Heart left ventricle (tissue), 16 donors: ENCODE measurements around the gene GNB5. TPM values are rescaled to one million over a fixed set of nuclear protein-coding genes. Genes with fewer than 3 reads are reported as not detected.

Experiments used
- ATAC-seq, 4 donors: fragments of 200-7000 bp; cut with Tn5 transposase; one replicate each; pipeline ENCODE4 v1.9.1; 2020 to 2022; ENCODE audit warnings: moderate library complexity in 4 of 4, mild to moderate bottlenecking in 3 of 4, moderate number of reproducible peaks in 1 of 4
- DNase-seq, 5 donors: peaks; one replicate each; pipeline ENCODE4 v3.0.0-alpha.2; 2020
- H3K27ac ChIP-seq, 12 donors: fragments of 200-600 bp; sonication (generic) in 4 of 12; one replicate each; pipeline versions ENCODE4 v1.5.0 to v1.8.0; 2016 to 2022; ENCODE audit warnings: mild to moderate bottlenecking in 2 of 12
- H3K27me3 ChIP-seq, 9 donors: fragments of 200-600 bp; sonication (generic) in 2 of 9; one replicate each; pipeline versions ENCODE4 v1.5.1 to v1.8.0; 2016 to 2022; ENCODE audit warnings: mild to moderate bottlenecking in 3 of 9
- H3K36me3 ChIP-seq, 9 donors: fragments of 200-600 bp; sonication (generic) in 2 of 9; one replicate each; pipeline versions ENCODE4 v1.5.0 to v1.8.0; 2018 to 2022; ENCODE audit warnings: mild to moderate bottlenecking in 2 of 9
- H3K4me1 ChIP-seq, 12 donors: fragments of 200-600 bp; sonication (generic) in 4 of 12; one replicate each; pipeline versions ENCODE4 v1.5.0 to v1.8.0; 2016 to 2022; ENCODE audit warnings: mild to moderate bottlenecking in 3 of 12
- H3K4me3 ChIP-seq, 12 donors: fragments of 200-600 bp; sonication (generic) in 4 of 12; one replicate each; pipeline versions ENCODE4 v1.5.0 to v1.8.0; 2017 to 2022; ENCODE audit warnings: mild to moderate bottlenecking in 9 of 12, moderate library complexity in 4 of 12
- H3K9me3 ChIP-seq, 12 donors: fragments of 200-600 bp; sonication (generic) in 4 of 12; one replicate each; pipeline versions ENCODE4 v1.5.0 to v1.8.0; 2016 to 2022; ENCODE audit warnings: mild to moderate bottlenecking in 1 of 12
- CTCF ChIP-seq, 12 donors: fragments of 200-600 bp; sonication (generic) in 4 of 12; IDR thresholded peaks; one replicate each; pipeline versions ENCODE4 v1.5.0 to v1.8.0; 2018 to 2022; ENCODE audit warnings: antibody characterized with exemption in 12 of 12, mild to moderate bottlenecking in 5 of 12
- POLR2A ChIP-seq, 2 donors: fragments of 450-650 bp; IDR thresholded peaks; one replicate each; pipeline ENCODE4 v1.6.1; 2017; ENCODE audit warnings: antibody characterized with exemption in 2 of 2, mild to moderate bottlenecking in 2 of 2, moderate library complexity in 2 of 2
- WGBS, 4 donors: extraction: QIAGEN DNeasy Blood & Tissue Kit in 2 of 4; methylation state at CpG; one replicate each; pipeline versions ENCODE4 v1.1.5 to v1.1.7; 2013 to 2018; 5-methylcytosine and 5-hydroxymethylcytosine counted together
- intact Hi-C, 10 donors: fragments of 100-400 bp; cut with DNase I; formaldehyde crosslinking; loops; one replicate each; pipeline versions ENCODE4 v1.11.1 to v1.14.2; 2022
- polyA plus RNA-seq, 2 donors: library from polyadenylated mRNA; stranded (reverse); fragments of 200-250 nt; gene quantifications; one replicate each; pipeline ENCODE4 v1.2.3, GENCODE V29; 2013
- total RNA-seq, 9 donors: library from RNA; depleted of rRNA in 2 of 9; stranded (reverse); fragments of >200 nt in 2 of 9; fragmentation: NEBNext Ultra II Directional in 3 of 9; extraction: Animal tissue kit (Norgen Biotek cat#: 25700) in 3 of 9; gene quantifications; one replicate each; pipeline versions ENCODE4 v1.1.0 to v1.2.4, GENCODE V29; 2016 to 2023
- donor health status: ischemic (EF 13 %, LVEDD 7.1; RV severe dilation, severe dysfunction).
- donor health status: healthy with polysubstance abuse.
- donor health status: DM: no; HTN: yes; CAD: no.
- donor health status: DM: no; HTN: no; CAD: no.
- donor health status: ischemic (EF 25% LVEDD 6.9; RV normal size, moderate dysfunction).
- donor health status: ischemic (EF 25% LVEDD 5.7; RV mildly dilated, moderate dysfunction).
- donor health status: healthy.
- donor health status: DM: yes; HTN: yes; CAD: no.
- donor health status: ischemic (EF 35%, LVEDD 5.7; RV mildly dilated, moderate dysfunction).
- donor health status: nonischemic (EF 11% LVEDD 7.7; RV severe dilation, severe dysfunction).
- donor health status: DM: yes; HTN: yes; CAD: no.
- donor health status: PGD.
- donor health status: ischemic (EF 29% LVEDD 5.4; RV normal size, mild dysfunction).
- donor health status: nonischemic (EF 23%, LVEDD 6.1; RV moderate dilation, normal function).

Gene GNB5
- total and polyA plus RNA-seq, 11 donors: 4.2 to 12.4 (median 7.7) TPM

DNA sequence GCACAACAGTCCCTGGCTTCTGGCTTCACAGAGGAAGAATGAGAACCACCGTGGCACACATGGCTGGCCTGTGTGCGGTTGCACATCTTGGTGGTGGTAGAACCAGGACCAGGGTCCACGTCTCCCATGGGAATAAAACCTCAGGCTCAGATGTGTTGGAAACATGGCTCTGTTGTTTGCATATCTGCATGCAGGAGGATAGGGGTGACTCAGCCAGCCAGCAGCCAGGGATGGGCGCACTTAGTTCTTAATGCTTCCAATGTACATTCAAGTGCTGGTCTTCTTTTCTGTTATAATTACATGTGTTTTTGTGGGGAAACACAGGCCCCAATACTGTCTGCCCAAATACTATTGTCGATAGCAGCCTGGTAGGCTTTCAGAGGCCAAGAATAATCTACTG lies 42.8 kb downstream of the GNB5 start:
- Histone ChIP-seq H3K27ac (no peak overlapping the region), H3K9me3 (peaks cover 0 to 4% (median 0%) of the 10 kb centered on the region in 12 donors), H3K27me3 (no peaks in the 10 kb centered on the region), H3K36me3 (peaks cover 0 to 53% (median 17%) of the 10 kb centered on the region in 9 donors), H3K4me3 (no peak overlapping the region), H3K4me1 (peaks cover 0 to 5% (median 0%) of the 10 kb centered on the region in 12 donors)
- WGBS, 4 donors: 95 to 98% (median 97%) methylated on average over 5 of the region's 5 CpGs
- TF ChIP-seq POLR2A (IDR thresholded peaks at IDR 0.05) (no peak), CTCF (IDR thresholded peaks at IDR 0.05) (no peak)
- ATAC-seq (no peak), DNase-seq (no peak)
- intact Hi-C loops: loop anchor here in 3 of 10 donors (10.0 kb wide), 3 partner anchors 164 to 254 kb away; partner anchors contain the start of gene LEO1 (in 1 of the 3)

DNA sequence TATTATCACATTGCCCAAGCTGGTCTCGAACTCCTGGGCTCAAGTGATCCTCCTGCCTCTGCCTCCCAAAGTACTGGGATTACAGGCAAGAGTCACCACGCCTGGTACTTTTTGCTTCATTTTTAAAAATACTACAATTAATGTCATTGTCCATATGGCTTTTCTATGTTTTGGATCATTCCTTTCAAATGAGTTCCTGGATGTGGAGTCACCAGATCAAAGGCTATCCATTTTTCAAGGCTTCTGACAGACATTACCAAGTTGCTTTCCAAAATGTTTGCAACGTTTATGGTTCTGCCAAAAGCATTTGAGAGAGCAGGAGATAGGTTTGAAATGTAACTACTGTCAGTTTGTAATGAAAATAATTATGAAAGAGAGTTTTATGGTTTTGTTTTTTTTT lies 44.4 kb downstream of the GNB5 start:
- TF ChIP-seq POLR2A (IDR thresholded peaks at IDR 0.05) (no peak), CTCF (IDR thresholded peaks at IDR 0.05) (no peak)
- no peaks in the 10 kb centered on the region for H3K27me3 ChIP-seq
- 87 to 93% (median 89%) methylated on average over 3 of the region's 3 CpGs for WGBS, 4 donors
- DNase-seq (no peak), ATAC-seq (no peak)
- no peak overlapping the region for H3K27ac ChIP-seq
- H3K36me3 ChIP-seq: peaks cover 0 to 43% (median 14%) of the 10 kb centered on the region in 9 donors
- intact Hi-C loops: loop anchor here in 3 of 10 donors (10.0 kb wide), 3 partner anchors 162 to 252 kb away; partner anchors contain the start of gene LEO1 (in 1 of the 3)
- peaks cover 0 to 5% (median 0%) of the 10 kb centered on the region in 12 donors for H3K4me1 ChIP-seq
- H3K4me3 ChIP-seq: no peak overlapping the region
- H3K9me3 ChIP-seq: peaks cover 0 to 4% (median 0%) of the 10 kb centered on the region in 12 donors

- intact Hi-C loops: loop anchor here in 3 of 10 donors (10.0 kb wide), 3 partner anchors 161 to 251 kb away; partner anchors contain the start of gene LEO1 (in 1 of the 3)
- H3K27ac ChIP-seq: no peak overlapping the region
- no peaks in the 10 kb centered on the region for H3K27me3 ChIP-seq
- ATAC-seq: no peak
- WGBS, 4 donors: 98 to 99% (median 98%) methylated on average over 2 of the region's 2 CpGs
- peaks cover 0 to 38% (median 10%) of the 10 kb centered on the region in 9 donors for H3K36me3 ChIP-seq
- H3K9me3 ChIP-seq: peaks cover 0 to 4% (median 0%) of the 10 kb centered on the region in 12 donors
- peaks cover 0 to 5% (median 0%) of the 10 kb centered on the region in 12 donors for H3K4me1 ChIP-seq
- H3K4me3 ChIP-seq: no peak overlapping the region
- no peak for DNase-seq
- TF ChIP-seq CTCF (IDR thresholded peaks at IDR 0.05) (no peak), POLR2A (IDR thresholded peaks at IDR 0.05) (no peak)
Observed at GRCh38 chr15:52146261-52146660, 44.9 kb downstream of the GNB5 start.

GRCh38 chr15:52144656-52145178 lies 46.5 kb downstream of the GNB5 start:
- peaks cover 0 to 31% (median 8%) of the 10 kb centered on the region in 9 donors for H3K36me3 ChIP-seq
- no peak for TF ChIP-seq POLR2A (IDR thresholded peaks at IDR 0.05)
- TF ChIP-seq CTCF (IDR thresholded peaks at IDR 0.05): no peak
- H3K27ac ChIP-seq: no peak overlapping the region
- no peak overlapping the region for H3K4me3 ChIP-seq
- peaks cover 0 to 4% (median 0%) of the 10 kb centered on the region in 12 donors for H3K9me3 ChIP-seq
- intact Hi-C loops: loop anchor here in 4 of 10 donors (5.0 to 10.0 kb wide), 4 partner anchors 160 to 250 kb away; partner anchors contain the start of gene LEO1 (in 1 of the 4)
- no peaks in the 10 kb centered on the region for H3K27me3 ChIP-seq
- 84 to 90% (median 86%) methylated on average over 7 of the region's 7 CpGs for WGBS, 4 donors
- ATAC-seq (peak in 1 of 4 donors; percentile 53), DNase-seq (no peak)
- H3K4me1 ChIP-seq: peaks cover 0 to 5% (median 0%) of the 10 kb centered on the region in 12 donors
